Right renal cortex interstitium (tissue), 3 donors: ENCODE results near the gene AKR7A3. TPM values are rescaled to one million over a fixed set of nuclear protein-coding genes. Genes with fewer than 3 reads are reported as not detected.
"Not testable (repeated sequence)": the region's sequence is repeated elsewhere in the genome, so short reads cannot be mapped to it uniquely, and the experiment has no call there.

ENCODE experiments used
- DNase-seq, 3 donors: peaks; one replicate each; pipeline ENCODE4 v3.0.0-alpha.2; 2013; ENCODE audit warnings: low read depth in 3 of 3, low spot score in 2 of 3
- polyA plus RNA-seq, 3 donors: library from polyadenylated mRNA; unstranded; fragments of 120-200 nt; gene quantifications; one replicate each; pipeline ENCODE4 v1.2.1, GENCODE V29; 2013; ENCODE audit not compliant: insufficient read length in 3 of 3

The AKR7A3 gene
- polyA plus RNA-seq: under 1 TPM; 0.64 to 0.99 (median 0.96) TPM

- DNase-seq: not testable (repeated sequence)
Measured at GRCh38 chr1:19288324-19289241, at the start of gene AKR7A3. AKR7A3 (minus strand) TSS chr1:19288770; CDS start chr1:19288709, 61 bp downstream.

DNA sequence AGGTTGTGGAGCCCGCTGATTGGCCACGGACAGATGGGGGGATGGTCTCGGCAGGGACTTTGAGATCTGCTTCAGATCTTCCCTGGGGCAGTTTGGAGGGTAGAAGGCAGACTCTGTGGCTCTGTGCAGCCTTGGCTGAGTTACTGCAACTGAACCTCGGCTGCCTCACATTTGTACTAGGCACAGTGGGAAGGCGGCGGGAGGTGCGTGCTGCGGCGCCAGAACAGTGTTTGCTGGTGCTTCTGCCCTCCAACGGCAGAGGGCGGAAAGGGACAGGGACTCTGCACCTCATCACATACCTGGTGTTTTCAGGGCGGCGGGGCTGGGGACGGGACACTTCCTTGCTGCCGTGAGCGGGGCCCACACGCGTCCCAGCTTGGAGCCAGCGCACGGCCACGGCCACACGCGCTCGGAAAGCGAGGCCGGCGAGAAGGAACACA lies 49.8 kb upstream of the AKR7A3 start:
- no peak for DNase-seq

DNA sequence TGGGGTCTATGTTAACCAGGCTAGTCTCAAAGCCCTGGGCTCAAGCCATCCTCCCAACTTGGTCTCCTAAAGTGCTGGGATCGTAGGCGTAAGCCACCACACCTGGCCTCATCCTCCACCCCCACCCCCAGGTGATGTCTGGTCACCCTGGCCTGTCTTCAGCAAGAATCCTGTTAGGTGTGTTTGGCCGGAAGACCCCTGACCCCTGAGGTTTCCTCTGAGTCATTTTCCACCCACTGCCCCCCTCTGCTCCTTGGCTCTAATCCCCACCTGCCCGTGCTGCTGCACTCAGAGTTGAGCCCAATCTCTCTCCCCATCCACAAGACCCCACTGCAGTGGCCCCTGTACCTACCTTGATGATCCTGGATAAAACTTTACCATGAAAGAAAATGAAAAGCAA lies 48.7 kb upstream of the AKR7A3 start:
- no peak for DNase-seq

GRCh38 chr1:19336543-19336942 lies 48.0 kb upstream of the AKR7A3 start:
- no peak for DNase-seq

DNA sequence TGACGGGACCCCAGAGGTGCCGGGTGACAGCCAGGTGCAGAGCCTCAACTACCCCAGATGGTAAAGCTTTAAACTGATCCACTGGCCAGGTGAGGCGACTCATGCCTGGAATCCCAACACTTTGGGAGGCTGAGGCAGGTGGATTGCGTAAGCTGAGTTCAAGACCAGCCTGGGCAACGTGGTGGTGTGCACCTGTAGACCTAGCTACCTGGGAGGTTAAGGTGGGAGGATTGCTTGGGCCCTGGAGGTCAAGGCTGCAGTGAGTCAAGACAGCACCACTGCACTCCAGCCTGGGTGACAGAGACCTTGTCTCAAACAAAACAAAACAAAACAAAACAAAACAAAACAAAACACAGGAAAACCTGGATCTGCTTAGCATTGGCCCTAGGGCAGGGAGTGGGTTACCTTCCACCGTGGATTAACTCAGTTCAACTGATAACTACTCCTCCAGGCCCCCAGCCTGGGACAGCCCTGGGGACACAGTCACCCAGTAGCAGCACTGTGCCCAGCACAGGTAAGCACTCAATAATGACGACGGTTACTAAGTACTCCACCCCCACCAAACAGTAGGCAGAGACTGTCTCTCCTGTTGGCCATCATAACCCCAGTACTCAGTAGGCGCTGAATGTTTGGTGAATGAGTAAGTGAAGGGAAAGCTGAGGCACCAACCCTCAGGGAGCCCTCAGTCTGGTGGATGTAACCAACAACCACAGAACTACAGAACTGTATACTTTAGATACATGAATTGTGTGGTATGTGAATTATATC lies 45.2 kb upstream of the AKR7A3 start:
- DNase-seq: no peak

DNA sequence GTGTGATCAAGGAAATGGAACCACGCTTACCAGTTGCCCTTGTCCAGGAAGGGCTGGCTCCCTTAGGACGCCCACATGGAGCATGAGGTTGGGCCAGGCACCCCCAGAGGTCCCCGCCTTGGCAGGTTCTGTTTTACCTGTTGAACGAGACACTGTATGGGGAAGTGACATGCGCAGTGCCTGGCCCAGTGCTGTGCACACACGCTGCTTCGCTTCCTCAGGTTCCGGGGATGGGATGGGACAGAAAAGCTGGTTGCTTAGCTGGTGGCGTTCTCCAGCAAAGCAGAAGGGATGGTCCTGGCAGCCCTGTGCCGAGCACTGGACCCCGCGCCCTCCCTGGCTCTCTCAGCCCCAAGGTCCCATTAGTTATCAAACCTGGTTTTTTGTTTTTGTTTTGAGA lies 44.3 kb upstream of the AKR7A3 start:
- no peak for DNase-seq

DNA sequence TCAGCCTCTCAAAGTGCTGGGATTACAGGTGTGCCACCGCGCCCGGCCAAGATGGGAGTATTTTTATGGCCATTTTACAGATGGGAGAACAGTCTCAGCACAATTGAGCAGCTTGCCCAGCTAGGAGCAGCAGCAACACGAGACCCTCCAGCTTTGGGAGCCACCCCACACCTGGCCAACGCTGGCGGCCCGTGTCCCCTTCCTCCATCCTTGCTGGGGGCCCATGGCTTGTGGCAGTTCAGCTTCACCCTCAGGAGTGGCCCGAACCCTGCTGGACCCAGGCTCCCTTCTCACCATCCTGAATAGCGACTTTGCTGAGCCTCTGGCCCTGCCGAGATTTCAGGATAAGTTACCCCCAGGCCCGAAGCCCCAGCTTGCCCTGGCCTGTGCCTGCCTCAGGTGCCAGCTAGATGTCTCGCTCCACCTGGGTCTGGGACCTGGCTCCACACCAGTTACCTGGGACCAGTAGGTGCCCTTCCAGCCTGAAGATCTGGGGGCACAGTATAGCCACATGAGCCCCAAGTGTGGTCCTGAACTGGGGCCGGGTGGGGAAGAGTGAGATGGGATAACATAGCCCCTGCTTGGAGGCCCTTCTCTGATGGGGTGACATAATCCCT lies 42.8 kb upstream of the AKR7A3 start:
- no peak for DNase-seq

DNA sequence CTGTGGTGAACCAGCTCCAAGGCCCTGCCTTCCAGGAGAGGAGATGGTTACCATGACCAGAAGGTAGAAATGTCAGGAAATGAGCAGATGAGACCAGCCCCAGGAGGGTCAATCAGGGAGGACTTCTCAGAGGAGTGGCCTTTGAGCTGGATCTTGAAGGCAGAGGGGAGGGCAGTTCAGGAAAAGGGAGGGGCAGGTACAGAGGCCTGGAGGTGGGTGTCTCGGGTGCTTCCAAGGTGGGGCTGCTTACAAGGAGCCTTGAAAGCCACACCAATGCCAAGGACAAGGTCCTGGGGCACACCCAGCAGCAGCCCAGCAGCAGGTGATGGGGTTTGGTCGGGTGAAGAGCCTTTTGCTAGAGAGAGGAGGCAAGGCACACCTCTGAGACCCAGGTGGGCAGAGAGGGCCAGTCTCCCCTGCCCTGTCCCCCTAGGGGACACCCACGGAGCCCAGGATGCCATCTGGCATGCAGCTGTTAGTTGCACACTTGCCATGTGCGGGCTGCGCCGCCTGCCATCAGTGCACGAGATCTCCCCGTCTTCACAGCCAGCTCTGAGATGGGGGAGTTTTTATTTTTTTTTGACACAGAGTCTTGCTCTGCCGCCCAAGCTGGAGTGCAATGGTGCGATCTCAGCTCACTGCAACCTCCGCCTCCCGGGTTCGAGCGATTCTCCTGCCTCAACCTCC lies 42.0 kb upstream of the AKR7A3 start:
- DNase-seq: no peak

DNA sequence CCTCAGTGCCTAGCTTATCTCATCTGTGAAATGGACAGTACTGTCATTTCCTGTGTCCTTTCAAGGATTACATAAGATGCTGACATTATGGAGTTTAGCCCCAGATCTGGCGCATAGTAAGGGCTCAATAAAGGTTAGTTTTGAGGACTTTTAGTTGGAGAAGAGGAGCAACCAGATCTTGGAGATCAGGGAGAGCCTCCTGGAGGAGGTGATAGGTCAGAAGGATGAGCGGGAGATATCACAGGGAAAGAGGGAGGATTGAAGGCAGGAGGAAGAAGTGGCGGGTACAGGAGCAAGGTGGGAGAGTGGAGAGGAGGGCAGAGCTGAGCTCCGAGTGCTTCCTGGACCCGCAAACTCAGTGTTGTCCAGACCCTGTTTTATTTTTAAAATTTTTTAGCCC lies 41.0 kb upstream of the AKR7A3 start:
- no peak for DNase-seq

GRCh38 chr1:19329188-19329587 lies 40.6 kb upstream of the AKR7A3 start:
- DNase-seq: no peak

- DNase-seq: no peak
Measured at GRCh38 chr1:19328486-19328885, 39.9 kb upstream of the AKR7A3 start.

- DNase-seq: no peak
Measured at GRCh38 chr1:19327736-19328135, 39.2 kb upstream of the AKR7A3 start.

DNA sequence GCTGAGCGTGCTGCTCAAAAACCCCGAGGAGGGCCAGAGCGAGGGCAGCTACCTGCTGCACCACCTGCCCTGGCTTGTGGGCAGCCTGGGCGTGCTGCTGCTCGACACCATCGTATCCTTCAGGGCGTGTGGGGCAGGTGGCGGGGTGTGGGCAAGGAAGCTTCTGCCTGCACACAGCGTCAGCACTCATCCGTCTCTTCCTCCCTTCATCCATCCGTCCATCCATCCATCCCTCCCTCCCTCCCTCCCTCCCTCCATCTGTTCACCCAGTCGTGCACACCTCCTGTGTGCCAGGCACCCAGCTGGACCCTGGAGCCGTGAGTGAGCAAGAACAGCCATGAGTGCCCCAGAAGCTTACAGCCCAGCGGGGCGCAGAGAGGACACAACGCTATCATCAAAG lies 38.7 kb upstream of the AKR7A3 start:
- no peak for DNase-seq

GRCh38 chr1:19326748-19327065 lies 38.1 kb upstream of the AKR7A3 start:
- no peak for DNase-seq

DNA sequence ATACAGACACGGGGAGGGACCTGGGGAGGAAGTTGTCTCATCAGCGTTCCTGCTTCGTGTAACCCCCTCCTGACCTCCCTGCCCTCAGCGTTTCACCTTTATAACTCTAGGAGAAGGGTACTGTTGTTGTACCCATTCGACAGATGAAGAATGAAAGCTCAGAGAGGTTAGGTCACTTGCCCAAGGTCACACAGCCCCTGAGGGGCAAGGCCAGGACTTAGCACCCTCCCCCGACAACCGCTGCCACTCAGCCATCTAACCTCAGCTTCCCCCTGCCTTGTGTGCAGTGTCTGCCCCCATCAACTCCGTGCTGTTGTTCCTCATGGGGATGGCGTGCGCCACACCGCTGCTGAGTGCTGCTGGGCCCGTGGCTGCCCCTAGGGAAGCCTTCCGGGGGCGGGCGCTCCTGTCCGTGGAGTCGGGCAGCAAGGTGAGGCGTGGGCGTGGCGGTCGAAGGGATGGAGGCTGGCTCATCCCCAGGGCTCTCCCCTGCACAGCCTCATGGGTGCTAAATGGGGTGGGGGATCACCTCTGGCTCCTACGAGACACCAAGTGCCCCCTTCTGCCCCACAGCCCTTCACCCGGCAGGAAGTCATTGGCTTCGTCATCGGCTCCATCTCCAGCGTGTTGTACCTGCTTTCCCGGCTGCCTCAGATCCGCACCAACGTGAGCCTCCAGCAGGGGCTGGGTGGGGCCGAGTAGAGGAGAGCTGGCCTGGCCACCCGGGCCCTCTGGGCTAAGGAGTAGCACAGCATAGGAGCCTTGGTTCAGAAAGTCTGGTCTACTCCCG lies 37.6 kb upstream of the AKR7A3 start:
- no peak for DNase-seq

DNA sequence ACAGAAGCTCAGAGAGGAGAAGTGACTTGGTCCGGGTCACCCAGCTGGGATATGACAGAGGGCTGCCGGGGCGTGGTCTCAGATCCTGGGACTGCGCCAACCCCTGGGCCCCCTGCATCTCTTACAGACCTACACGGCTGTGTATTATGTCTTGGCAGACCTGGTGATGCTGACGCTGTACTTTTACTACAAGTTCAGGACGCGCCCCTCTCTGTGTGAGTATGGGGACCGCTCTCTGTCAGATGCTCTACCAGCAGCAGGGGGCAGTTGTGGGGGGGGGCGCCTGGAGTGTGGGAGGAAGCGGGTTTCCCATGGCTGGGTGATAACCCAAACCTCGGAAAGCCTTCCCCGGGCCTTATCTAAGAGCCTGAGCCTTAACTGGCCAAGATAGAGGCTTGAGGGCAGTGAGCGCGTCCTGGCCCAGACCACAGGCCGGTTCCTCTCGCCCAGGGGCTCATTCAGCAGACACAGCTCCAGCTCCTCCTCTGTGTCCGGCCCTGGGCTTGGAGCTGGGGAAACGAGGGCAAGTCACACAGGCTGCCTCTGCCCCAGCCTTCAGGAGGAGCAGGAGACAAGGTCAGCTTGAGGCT lies 36.9 kb upstream of the AKR7A3 start:
- no peak for DNase-seq

GRCh38 chr1:19324665-19324990 lies 36.1 kb upstream of the AKR7A3 start:
- DNase-seq: no peak

DNA sequence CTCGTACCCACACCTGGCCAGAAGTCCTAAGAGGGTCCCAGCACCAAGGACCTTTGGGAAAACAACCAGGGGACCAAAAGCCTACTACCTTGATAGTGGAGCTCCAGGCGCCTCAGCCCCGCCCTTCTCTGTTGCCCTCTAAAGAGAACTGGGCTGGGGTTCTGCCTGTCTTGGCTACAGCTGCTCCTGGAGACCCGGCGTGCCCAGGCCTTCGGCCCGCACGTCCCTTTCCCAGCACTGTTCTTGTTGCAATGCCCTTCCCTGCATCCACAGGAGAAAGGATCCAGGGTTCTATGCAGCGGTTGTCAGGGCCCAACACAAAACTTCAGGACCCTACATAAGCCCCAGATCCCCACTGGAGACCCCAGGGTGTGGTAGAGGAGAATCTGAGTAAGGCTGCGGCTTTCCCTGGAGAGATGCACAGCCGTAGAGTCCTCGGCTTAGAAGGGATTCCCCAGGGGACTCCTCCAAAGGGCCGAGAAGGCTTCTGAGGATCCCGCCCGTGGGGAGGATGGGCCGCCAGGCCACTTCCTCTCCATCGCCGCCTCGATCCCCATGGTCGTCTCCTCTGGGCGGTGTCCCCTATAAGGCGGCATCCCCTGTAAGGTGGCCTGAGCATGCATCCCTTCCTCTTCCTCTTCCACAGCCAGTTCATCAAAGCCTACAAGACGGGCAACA lies 35.6 kb upstream of the AKR7A3 start:
- DNase-seq: no peak

- no peak for DNase-seq
Measured at GRCh38 chr1:19322481-19322880, 33.9 kb upstream of the AKR7A3 start.
